HG03460 (cell line): ENCODE results near the gene ZPBP.

Experiments
- ATAC-seq: cut with Tn5 transposase; IDR thresholded peaks from one replicate; pipeline ENCODE4 v1.9.1; 2021; ENCODE audit not compliant: unreplicated experiment

ZPBP gene

GRCh38 chr7:50092579-50093491, at the start of gene ZPBP:
Gene ZPBP, minus strand, starts transcription at chr7:50093246. Its CDS starts 52 bp downstream, at chr7:50093194.
- ATAC-seq, result peak; percentile 74

GRCh38 chr7:50142425-50143017, 49.5 kb upstream of the ZPBP start:
- no peak for ATAC-seq

GRCh38 chr7:50141854-50142253, 48.8 kb upstream of the ZPBP start:
- ATAC-seq, result no peak

GRCh38 chr7:50141131-50141530, 48.1 kb upstream of the ZPBP start:
- ATAC-seq, result no peak

- no peak for ATAC-seq
These were observed 47.6 kb upstream of the ZPBP start for GRCh38 chr7:50140688-50141087.

GRCh38 chr7:50138101-50138500, 45.1 kb upstream of the ZPBP start:
- no peak for ATAC-seq

GRCh38 chr7:50125766-50126165, 32.7 kb upstream of the ZPBP start:
- no peak for ATAC-seq

GRCh38 chr7:50121286-50121685, 28.2 kb upstream of the ZPBP start:
- peak; percentile 77 for ATAC-seq

GRCh38 chr7:50119815-50120637, 27.0 kb upstream of the ZPBP start:
- ATAC-seq, result no peak

GRCh38 chr7:50112250-50112649, 19.2 kb upstream of the ZPBP start:
- no peak for ATAC-seq

- ATAC-seq, result no peak
These were observed 8.8 kb upstream of the ZPBP start for GRCh38 chr7:50101873-50102272.

- no peak for ATAC-seq
These were observed 2.6 kb upstream of the ZPBP start for GRCh38 chr7:50095634-50096033.

GRCh38 chr7:50088463-50089129, 4.5 kb downstream of the ZPBP start:
- ATAC-seq, result no peak

- no peak for ATAC-seq
These were observed 7.7 kb downstream of the ZPBP start for GRCh38 chr7:50085344-50085743.

GRCh38 chr7:50073093-50073492, 20.0 kb downstream of the ZPBP start:
- no peak for ATAC-seq

- ATAC-seq, result peak; percentile 51
These were observed 23.4 kb downstream of the ZPBP start for GRCh38 chr7:50069613-50070012.

- ATAC-seq, result peak; percentile 55
These were observed 24.0 kb downstream of the ZPBP start for GRCh38 chr7:50068850-50069551.

- ATAC-seq, result no peak
These were observed 25.0 kb downstream of the ZPBP start for GRCh38 chr7:50068026-50068425.

GRCh38 chr7:50062951-50063350, 30.1 kb downstream of the ZPBP start:
- ATAC-seq, result no peak

GRCh38 chr7:50056131-50056530, 36.9 kb downstream of the ZPBP start:
- no peak for ATAC-seq
